A549 (cell line): ENCODE data around the gene PTOV1. TPM values are rescaled to one million over a fixed set of nuclear protein-coding genes. Genes with fewer than 3 reads are reported as not detected.

Experiments
- ATAC-seq, 2 experiments: fragments of 200-7000 bp in 1 of 2; fragments of >200 bp in 1 of 2; cut with Nextera tagmentation in 1 of 2; cut with Tn5 transposase in 1 of 2; 3 replicates each; pipeline versions ENCODE4 v1.8.0 to v1.9.1; 2018 to 2020; ENCODE audit warnings: mild to moderate bottlenecking in 1 of 2, moderate library complexity in 1 of 2
- CTCF ChIA-PET: fragments of 300-600 bp; sonication (Branson Sonifier 250); formaldehyde crosslinking; extraction: SDS; loops from one replicate; lab custom pipeline; 2021; ENCODE audit warnings: antibody characterized with exemption, inconsistent platforms; lab: Yijun Ruan, JAX
- POLR2A ChIA-PET: fragments of 350-600 bp; formaldehyde crosslinking; extraction: SDS; loops from one replicate; lab custom pipeline; 2021; ENCODE audit warnings: antibody characterized with exemption, inconsistent platforms; lab: Yijun Ruan, JAX
- DNase-seq, 2 experiments: peaks; one replicate each; pipeline versions ENCODE4 v3.0.0 to v3.0.0-alpha.2; 2011 to 2016; ENCODE audit warnings: low read depth in 1 of 2, low spot score in 1 of 2
- FAIRE-seq: peaks from 2 replicates; lab custom pipeline; 2011; peaks lifted over from hg19 to GRCh38; lab: Jason Lieb, UNC
- H3K27ac ChIP-seq, 2 experiments: fragments of >200 bp; sonication (Bioruptor Twin); formaldehyde crosslinking; 3 replicates each; pipeline ENCODE4 v1.5.1; 2016 to 2017
- H3K4me1 ChIP-seq: fragments of >200 bp; sonication (Bioruptor Twin); formaldehyde crosslinking; 3 replicates; pipeline ENCODE4 v1.6.1; 2016
- H3K4me2 ChIP-seq: fragments of >200 bp; sonication (Bioruptor Twin); formaldehyde crosslinking; 3 replicates; pipeline ENCODE4 v1.6.1; 2016
- H3K4me3 ChIP-seq: fragments of >200 bp; sonication (Bioruptor Twin); formaldehyde crosslinking; 3 replicates; pipeline ENCODE4 v1.5.1; 2016
- H3K9me3 ChIP-seq: fragments of >200 bp; sonication (Bioruptor Twin); formaldehyde crosslinking; 3 replicates; pipeline ENCODE4 v1.6.1; 2016
- CBX8 ChIP-seq: fragments of 200-600 bp; sonication (generic); IDR thresholded peaks from 2 replicates; pipeline ENCODE4 v1.6.1; 2016
- CHD2 ChIP-seq: fragments of 150-350 bp; IDR thresholded peaks from 2 replicates; pipeline ENCODE4 v1.6.1; 2014; ENCODE audit warnings: low read length; ENCODE audit not compliant: partially characterized antibody
- CHD4 ChIP-seq: fragments of 200-600 bp; sonication (generic); IDR thresholded peaks from 2 replicates; pipeline ENCODE4 v1.6.1; 2016; ENCODE audit warnings: antibody characterized with exemption, mild to moderate bottlenecking, borderline replicate concordance
- EHF ChIP-seq: fragments of 250-450 bp; sonication (Bioruptor Pico); IDR thresholded peaks from 2 replicates; pipeline ENCODE4 v1.5.0; 2020; ENCODE audit warnings: mild to moderate bottlenecking
- FOXS1 ChIP-seq: fragments of 250-450 bp; sonication (Bioruptor Pico); IDR thresholded peaks from 2 replicates; pipeline ENCODE4 v1.5.0; 2020; ENCODE audit warnings: mild to moderate bottlenecking, moderate library complexity
- HEYL ChIP-seq: fragments of 250-450 bp; sonication (Bioruptor Pico); IDR thresholded peaks from 2 replicates; pipeline ENCODE4 v1.8.0; 2021; ENCODE audit warnings: mild to moderate bottlenecking, moderate library complexity
- HOXA7 ChIP-seq: fragments of 250-450 bp; sonication (Bioruptor Pico); IDR thresholded peaks from 2 replicates; pipeline ENCODE4 v1.5.0; 2020; ENCODE audit warnings: mild to moderate bottlenecking, moderate library complexity
- HOXB13 ChIP-seq: fragments of 250-450 bp; sonication (Bioruptor Pico); IDR thresholded peaks from 2 replicates; pipeline ENCODE4 v1.5.0; 2020; ENCODE audit warnings: low read depth, mild to moderate bottlenecking, moderate library complexity
- JUNB ChIP-seq: fragments of >200 bp; sonication (Bioruptor Twin); formaldehyde crosslinking; IDR thresholded peaks from 2 replicates; pipeline ENCODE4 v1.6.1; 2016
- KDM1A ChIP-seq: fragments of 200-600 bp; sonication (generic); IDR thresholded peaks from 2 replicates; pipeline ENCODE4 v1.6.1; 2016; ENCODE audit warnings: low read depth, mild to moderate bottlenecking
- MAFK ChIP-seq: fragments of 450-650 bp; IDR thresholded peaks from 2 replicates; pipeline ENCODE4 v1.6.1; 2014; ENCODE audit not compliant: partially characterized antibody
- MAZ ChIP-seq: fragments of 150-350 bp; IDR thresholded peaks from 2 replicates; pipeline ENCODE4 v1.6.1; 2014; ENCODE audit warnings: antibody characterized with exemption, low read depth, low read length, borderline replicate concordance
- NR3C1 ChIP-seq: fragments of >200 bp; sonication (Bioruptor Twin); formaldehyde crosslinking; IDR thresholded peaks from 3 replicates; pipeline ENCODE4 v1.6.1; 2017
- PHF8 ChIP-seq: fragments of 200-600 bp; sonication (generic); IDR thresholded peaks from 2 replicates; pipeline ENCODE4 v1.6.1; 2016; ENCODE audit warnings: low read depth, mild to moderate bottlenecking, antibody characterized with exemption, moderate library complexity, borderline replicate concordance
- POLR2A ChIP-seq: IDR thresholded peaks from 2 replicates; pipeline ENCODE4 v1.6.1; 2012; ENCODE audit warnings: mild to moderate bottlenecking, low read length
- POLR2AphosphoS2 ChIP-seq: conservative IDR thresholded peaks from 2 replicates; pipeline ENCODE4 v1.6.1; 2012; ENCODE audit warnings: low read length, improper control_type of control experiment, inconsistent platforms
- RAD21 ChIP-seq, 2 experiments: fragments of >200 bp in 1 of 2; sonication (Bioruptor Twin) in 1 of 2; formaldehyde crosslinking in 1 of 2; IDR thresholded peaks in 1 of 2; conservative IDR thresholded peaks in 1 of 2; 2 replicates in 1 of 2; 3 replicates in 1 of 2; pipeline ENCODE4 v1.6.1; 2012 to 2018; ENCODE audit warnings: inconsistent platforms in 1 of 2
- RCOR1 ChIP-seq: fragments of 150-350 bp; IDR thresholded peaks from 2 replicates; pipeline ENCODE4 v1.6.1; 2014; ENCODE audit warnings: antibody characterized with exemption, low read length, low read depth
- RFX5 ChIP-seq: fragments of 450-650 bp; IDR thresholded peaks from 2 replicates; pipeline ENCODE4 v1.7.1; 2014; ENCODE audit warnings: antibody characterized with exemption, mild to moderate bottlenecking, moderate library complexity
- SMC3 ChIP-seq: fragments of >200 bp; sonication (Bioruptor Twin); formaldehyde crosslinking; IDR thresholded peaks from 3 replicates; pipeline ENCODE4 v1.6.1; 2018; ENCODE audit warnings: inconsistent platforms
- SREBF2 ChIP-seq: fragments of 450-650 bp; IDR thresholded peaks from 2 replicates; pipeline ENCODE4 v1.6.1; 2014; ENCODE audit warnings: mild to moderate bottlenecking, moderate library complexity
- ZC3H11A ChIP-seq: fragments of 450-650 bp; IDR thresholded peaks from 2 replicates; pipeline ENCODE4 v1.6.1; 2014; ENCODE audit warnings: antibody characterized with exemption, mild to moderate bottlenecking
- ZFP36 ChIP-seq: fragments of 450-650 bp; IDR thresholded peaks from 2 replicates; pipeline ENCODE4 v1.6.1; 2014; ENCODE audit warnings: borderline replicate concordance; ENCODE audit not compliant: partially characterized antibody
- ZSCAN20 ChIP-seq: fragments of 250-450 bp; sonication (Bioruptor Pico); IDR thresholded peaks from 2 replicates; pipeline ENCODE4 v1.8.0; 2022; ENCODE audit warnings: mild to moderate bottlenecking, moderate library complexity
- WGBS: methylation state at CpG from one replicate; pipeline ENCODE4 v1.1.6; 2017; ENCODE audit errors: missing lambda C conversion rate; 5-methylcytosine and 5-hydroxymethylcytosine counted together
- polyA plus RNA-seq, 4 experiments: library from polyadenylated mRNA; depleted of rRNA in 3 of 4; stranded (reverse); fragments of >200 nt; fragmentation: RNase III in 1 of 4; extraction: RNeasy Plus Mini Kit Qiagen cat#74134 plus additional on column Dnase treatment in 1 of 4; gene quantifications; 2 replicates in 3 of 4; 3 replicates in 1 of 4; pipeline ENCODE4 v1.2.3, GENCODE V29; 2011 to 2017
- TF ChIP-seq, protein P1 (sequence below): fragments of >200 bp; sonication (Bioruptor Twin); formaldehyde crosslinking; IDR thresholded peaks from 3 replicates; pipeline ENCODE4 v1.6.1; 2016
- TF ChIP-seq, protein P2 (sequence below): IDR thresholded peaks from 2 replicates; pipeline ENCODE4 v1.6.1; 2012
- TF ChIP-seq, protein P3 (sequence below): fragments of >200 bp; sonication (Bioruptor Twin); formaldehyde crosslinking; IDR thresholded peaks from 2 replicates; pipeline ENCODE4 v1.6.1; 2016
- TF ChIP-seq, protein P4 (sequence below): fragments of 150-350 bp; IDR thresholded peaks from 2 replicates; pipeline ENCODE4 v1.6.1; 2014; ENCODE audit warnings: low read depth, mild to moderate bottlenecking, low read length
- TF ChIP-seq, protein P5 (sequence below): IDR thresholded peaks from 2 replicates; pipeline ENCODE4 v1.6.1; 2012

PTOV1 gene
- polyA plus RNA-seq, 2 of the 4 experiments (the other 2 are of a cell fraction), result 27.7 to 147 TPM

DNA sequence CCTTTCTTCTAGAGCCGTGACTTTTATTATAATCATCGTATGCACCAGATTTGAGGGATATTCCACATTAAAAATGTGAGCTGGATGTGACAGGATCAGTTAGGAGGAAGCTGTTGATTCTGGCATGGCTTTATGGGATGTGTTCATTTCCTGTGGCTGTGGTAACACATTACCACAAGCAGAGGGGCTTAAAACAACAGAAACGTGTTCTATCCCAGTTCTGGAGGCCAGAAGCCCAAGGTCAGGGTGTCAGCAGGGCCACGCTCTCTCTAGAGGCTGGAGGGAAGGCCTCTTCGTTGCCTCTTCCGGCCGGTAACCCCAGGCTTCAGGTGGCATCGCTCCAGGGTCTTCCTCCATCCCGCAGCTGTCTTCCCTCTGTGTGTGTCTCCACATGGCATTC, 18.4 kb upstream of the PTOV1 start:
- no peak overlapping the region for H3K4me2 ChIP-seq
- no peaks in the 10 kb centered on the region for H3K9me3 ChIP-seq
- POLR2A ChIA-PET, result no interaction called here
- no peak overlapping the region for H3K4me3 ChIP-seq
- WGBS, result 83% methylated on average over 9 of the region's 9 CpGs
- no peaks in the 10 kb centered on the region for H3K4me1 ChIP-seq
- ATAC-seq, result no peak
- no peak for DNase-seq
- CTCF ChIA-PET, result interaction anchor here (0.6 to 2.8 kb wide), 5 partner anchors 8 to 153 kb away, joined by 3 to 13 read pairs (median 4); no protein-coding TSS in a partner anchor
- H3K27ac ChIP-seq, result no peak overlapping the region
- TF ChIP-seq EHF (CRISPR knock-in tag), result no peak
- TF ChIP-seq NR3C1, result no peak
- no peak for TF ChIP-seq RFX5
- TF ChIP-seq CBX8, result no peak
- TF ChIP-seq HEYL (CRISPR knock-in tag), result no peak
- TF ChIP-seq PHF8, result no peak
- no peak for TF ChIP-seq FOXS1 (CRISPR knock-in tag)
- TF ChIP-seq KDM1A, result no peak
- TF ChIP-seq ZC3H11A, result no peak
- FAIRE-seq, result no peak

DNA sequence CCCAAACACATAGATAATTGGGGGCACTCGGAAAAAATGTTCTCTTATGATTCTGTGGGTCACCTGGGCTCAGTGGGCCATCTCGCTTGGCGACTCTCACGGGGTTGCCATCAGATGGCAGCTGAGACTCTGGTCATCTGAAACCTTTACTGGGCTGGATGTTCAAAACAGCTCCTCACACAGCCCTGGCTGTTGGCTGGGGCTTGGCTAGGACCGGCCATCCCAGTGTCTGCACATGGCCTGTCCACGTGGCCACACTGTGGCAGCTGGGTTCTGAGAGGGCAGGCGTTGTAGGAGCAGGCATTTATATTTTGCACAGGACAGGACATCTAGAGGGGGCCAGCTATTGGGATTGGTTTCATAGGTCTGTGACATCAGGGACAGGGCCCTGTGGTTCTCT, 17.4 kb upstream of the PTOV1 start:
- ATAC-seq (no peak), DNase-seq (no peak), FAIRE-seq (no peak)
- no peak overlapping the region for H3K4me2 ChIP-seq
- ChIA-PET CTCF (interaction anchor here (0.9 to 2.8 kb wide), 6 partner anchors 13 to 154 kb away, joined by 3 to 13 read pairs (median 5); no protein-coding TSS in a partner anchor), POLR2A (interaction anchor here (0.9 kb wide), 1 partner anchor 15 kb away, joined by 3 read pairs; no protein-coding TSS in a partner anchor)
- WGBS, result 99% methylated on average over 7 of the region's 7 CpGs
- H3K4me1 ChIP-seq, result no peaks in the 10 kb centered on the region
- H3K4me3 ChIP-seq, result no peak overlapping the region
- no peak overlapping the region for H3K27ac ChIP-seq
- H3K9me3 ChIP-seq, result no peaks in the 10 kb centered on the region
- TF ChIP-seq HOXA7 (CRISPR knock-in tag) (no peak), ZFP36 (no peak), CHD2 (no peak), SREBF2 (no peak), ZSCAN20 (CRISPR knock-in tag) (no peak), POLR2A (no peak), RCOR1 (no peak), POLR2AphosphoS2 (no peak), RAD21 (conservative IDR thresholded peaks at IDR 0.05 in 1 of 2, IDR thresholded peaks at IDR 0.05 in 1 of 2) (no peak), MAZ (no peak), HOXB13 (CRISPR knock-in tag) (no peak), HEYL (CRISPR knock-in tag) (no peak), MAFK (no peak)
- TF ChIP-seq, protein P1, sequence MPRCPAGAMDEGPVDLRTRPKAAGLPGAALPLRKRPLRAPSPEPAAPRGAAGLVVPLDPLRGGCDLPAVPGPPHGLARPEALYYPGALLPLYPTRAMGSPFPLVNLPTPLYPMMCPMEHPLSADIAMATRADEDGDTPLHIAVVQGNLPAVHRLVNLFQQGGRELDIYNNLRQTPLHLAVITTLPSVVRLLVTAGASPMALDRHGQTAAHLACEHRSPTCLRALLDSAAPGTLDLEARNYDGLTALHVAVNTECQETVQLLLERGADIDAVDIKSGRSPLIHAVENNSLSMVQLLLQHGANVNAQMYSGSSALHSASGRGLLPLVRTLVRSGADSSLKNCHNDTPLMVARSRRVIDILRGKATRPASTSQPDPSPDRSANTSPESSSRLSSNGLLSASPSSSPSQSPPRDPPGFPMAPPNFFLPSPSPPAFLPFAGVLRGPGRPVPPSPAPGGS, result no peak
- TF ChIP-seq, protein P2, sequence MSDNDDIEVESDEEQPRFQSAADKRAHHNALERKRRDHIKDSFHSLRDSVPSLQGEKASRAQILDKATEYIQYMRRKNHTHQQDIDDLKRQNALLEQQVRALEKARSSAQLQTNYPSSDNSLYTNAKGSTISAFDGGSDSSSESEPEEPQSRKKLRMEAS, result no peak

DNA sequence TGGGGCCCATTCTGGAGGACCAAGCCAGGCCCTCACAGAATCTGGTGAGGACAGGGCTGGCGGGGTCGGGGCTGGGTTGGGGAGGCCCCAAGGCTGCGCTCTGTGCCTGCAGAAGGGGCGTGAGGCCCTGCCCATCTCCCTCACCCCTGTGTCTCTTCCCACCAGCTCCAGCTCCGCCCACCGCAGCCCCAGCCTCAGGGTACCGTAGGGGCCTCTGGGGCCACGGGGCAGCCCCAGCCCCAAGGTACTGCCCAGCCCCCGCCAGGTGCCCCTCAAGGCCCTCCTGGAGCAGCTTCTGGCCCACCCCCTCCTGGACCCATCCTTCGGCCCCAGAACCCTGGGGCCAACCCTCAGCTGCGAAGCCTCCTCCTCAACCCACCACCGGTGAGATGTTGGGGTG, 15.4 kb upstream of the PTOV1 start:
- POLR2A ChIA-PET, result interaction anchor here (0.6 kb wide), 1 partner anchor 33 kb away, joined by 3 read pairs; no protein-coding TSS in a partner anchor
- Histone ChIP-seq H3K4me3 (no peak overlapping the region), H3K4me2 (no peak overlapping the region), H3K4me1 (no peaks in the 10 kb centered on the region), H3K27ac (no peak overlapping the region), H3K9me3 (no peaks in the 10 kb centered on the region)
- TF ChIP-seq CHD4 (no peak), FOXS1 (CRISPR knock-in tag) (no peak), ZFP36 (no peak), JUNB (no peak), HEYL (CRISPR knock-in tag) (no peak), MAFK (no peak), CBX8 (no peak), SMC3 (no peak)
- TF ChIP-seq, protein P1, result no peak
- TF ChIP-seq, protein P3, sequence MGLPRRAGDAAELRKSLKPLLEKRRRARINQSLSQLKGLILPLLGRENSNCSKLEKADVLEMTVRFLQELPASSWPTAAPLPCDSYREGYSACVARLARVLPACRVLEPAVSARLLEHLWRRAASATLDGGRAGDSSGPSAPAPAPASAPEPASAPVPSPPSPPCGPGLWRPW, result no peak
- TF ChIP-seq, protein P4, sequence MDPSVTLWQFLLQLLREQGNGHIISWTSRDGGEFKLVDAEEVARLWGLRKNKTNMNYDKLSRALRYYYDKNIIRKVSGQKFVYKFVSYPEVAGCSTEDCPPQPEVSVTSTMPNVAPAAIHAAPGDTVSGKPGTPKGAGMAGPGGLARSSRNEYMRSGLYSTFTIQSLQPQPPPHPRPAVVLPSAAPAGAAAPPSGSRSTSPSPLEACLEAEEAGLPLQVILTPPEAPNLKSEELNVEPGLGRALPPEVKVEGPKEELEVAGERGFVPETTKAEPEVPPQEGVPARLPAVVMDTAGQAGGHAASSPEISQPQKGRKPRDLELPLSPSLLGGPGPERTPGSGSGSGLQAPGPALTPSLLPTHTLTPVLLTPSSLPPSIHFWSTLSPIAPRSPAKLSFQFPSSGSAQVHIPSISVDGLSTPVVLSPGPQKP, result no peak
- TF ChIP-seq, protein P5, sequence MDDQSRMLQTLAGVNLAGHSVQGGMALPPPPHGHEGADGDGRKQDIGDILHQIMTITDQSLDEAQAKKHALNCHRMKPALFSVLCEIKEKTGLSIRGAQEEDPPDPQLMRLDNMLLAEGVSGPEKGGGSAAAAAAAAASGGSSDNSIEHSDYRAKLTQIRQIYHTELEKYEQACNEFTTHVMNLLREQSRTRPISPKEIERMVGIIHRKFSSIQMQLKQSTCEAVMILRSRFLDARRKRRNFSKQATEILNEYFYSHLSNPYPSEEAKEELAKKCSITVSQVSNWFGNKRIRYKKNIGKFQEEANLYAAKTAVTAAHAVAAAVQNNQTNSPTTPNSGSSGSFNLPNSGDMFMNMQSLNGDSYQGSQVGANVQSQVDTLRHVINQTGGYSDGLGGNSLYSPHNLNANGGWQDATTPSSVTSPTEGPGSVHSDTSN, result no peak
- WGBS, result 91% methylated on average over 10 of the region's 12 CpGs
- ATAC-seq (no peak), DNase-seq (no peak), FAIRE-seq (no peak)
- CTCF ChIA-PET, result interaction anchor here (0.6 to 2.6 kb wide), 5 partner anchors 14 to 155 kb away, joined by 3 to 10 read pairs (median 3); no protein-coding TSS in a partner anchor
